Measurements from ENCODE around the gene APBB2.

- no peak for TF ChIP-seq RBBP5 (IDR thresholded peaks at IDR 0.05; ENCODE audit: borderline replicate concordance, low read depth, low read length)
- TF ChIP-seq CTCF (IDR thresholded peaks at IDR 0.05; ENCODE audit: control extremely low read depth in 1 of 3, insufficient read depth in 1 of 3, low read depth in 1 of 3, low read length in 3 of 3) = no peak
- TF ChIP-seq SP2 (IDR thresholded peaks at IDR 0.05; ENCODE audit: low read length) = no peak
- no peak for TF ChIP-seq EZH2 (IDR thresholded peaks at IDR 0.05; ENCODE audit: low read depth, low read length, severe bottlenecking)
- TF ChIP-seq POLR2A (IDR thresholded peaks at IDR 0.05; ENCODE audit: control extremely low read depth in 1 of 2, low read depth in 2 of 2, low read length in 2 of 2) = no peak
- TF ChIP-seq KDM5A (IDR thresholded peaks at IDR 0.05; ENCODE audit: low read length) = no peak
- TF ChIP-seq ZNF274 (IDR thresholded peaks at IDR 0.05; ENCODE audit: borderline replicate concordance, extremely low read depth, low read length) = no peak
- TF ChIP-seq POLR2AphosphoS5 (IDR thresholded peaks at IDR 0.05; ENCODE audit: low read depth, low read length) = no peak
- TF ChIP-seq RFX5 (IDR thresholded peaks at IDR 0.05; ENCODE audit: borderline replicate concordance, low read depth, low read length) = no peak
Measured at GRCh38 chr4:40910706-40911105, 303.6 kb downstream of the APBB2 start.

All from H1 (cell line).